ENCODE data around the gene MSANTD1. TPM values are rescaled to one million over a fixed set of nuclear protein-coding genes. Genes with fewer than 3 reads are reported as not detected.

The MSANTD1 gene
- total and polyA plus RNA-seq, 9 donors = 0.15 to 1.4 (median 0.87) TPM

- peak in 2 of 5 donors; percentile 14 to 31 for DNase-seq
- Histone ChIP-seq H3K4me1 (ENCODE audit: insufficient read depth) (peaks cover 2% of the 10 kb centered on the region), H3K27me3 (no peaks in the 10 kb centered on the region), H3K4me3 (no peak overlapping the region), H3K36me3 (no peaks in the 10 kb centered on the region), H3K27ac (no peak overlapping the region), H3K9me3 (no peaks in the 10 kb centered on the region)
- intact Hi-C loops (cut with DNase I) = no loop called here
- 70 to 76% (median 70%) methylated on average over 26 to 38 of the region's 38 CpGs for WGBS, 3 donors
- TF ChIP-seq POLR2A (IDR thresholded peaks at IDR 0.05) (no peak), EP300 (IDR thresholded peaks at IDR 0.05) (no peak), CTCF (IDR thresholded peaks at IDR 0.05) (no peak)
These were observed 36.8 kb downstream of the MSANTD1 start for GRCh38 chr4:3285558-3286334.

DNA sequence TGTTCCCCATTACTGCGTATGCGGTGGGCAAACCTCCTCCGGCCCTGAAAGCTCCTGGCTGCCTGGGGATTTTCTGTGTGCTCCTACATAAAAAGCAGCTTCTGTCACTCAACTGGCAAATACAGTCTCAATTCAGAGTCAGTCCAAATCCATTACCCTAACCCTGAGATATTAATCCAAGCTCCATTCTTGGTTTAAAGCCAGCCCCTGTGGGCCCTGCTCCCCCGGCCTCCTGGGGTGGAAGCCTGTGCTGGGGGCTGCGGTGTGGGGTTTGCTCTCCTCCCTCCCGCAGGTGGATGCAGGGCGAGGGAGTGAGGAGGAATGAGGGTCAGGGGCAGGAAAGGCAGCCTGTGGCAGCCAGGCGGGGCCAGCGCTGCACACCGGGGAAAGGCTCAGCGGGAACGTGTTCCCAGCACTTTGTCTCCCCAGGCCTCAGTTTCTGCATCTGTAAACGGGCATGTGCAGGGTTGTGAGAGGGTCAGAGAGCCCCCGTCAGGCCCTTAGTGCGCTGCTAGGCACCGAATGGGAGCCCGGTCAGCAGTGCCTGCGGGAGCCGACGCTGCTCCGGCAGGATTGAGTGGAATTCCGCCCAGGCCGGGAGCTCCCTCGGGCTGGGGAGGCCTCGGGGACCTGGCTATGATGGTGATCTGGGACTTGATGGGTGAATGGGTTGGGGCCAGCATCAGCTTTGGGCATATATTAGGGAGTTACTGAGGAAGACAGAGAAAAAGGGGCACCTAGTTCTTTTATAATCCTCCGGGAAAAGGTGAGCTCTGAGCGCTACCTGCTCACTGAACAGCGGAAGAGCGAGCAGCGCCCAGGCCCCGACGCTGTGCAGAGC lies 37.6 kb downstream of the MSANTD1 start:
- intact Hi-C loops (cut with DNase I) = no loop called here
- H3K27ac ChIP-seq = no peak overlapping the region
- no peaks in the 10 kb centered on the region for H3K27me3 ChIP-seq
- peaks cover 5% of the 10 kb centered on the region for H3K4me1 ChIP-seq (ENCODE audit: insufficient read depth)
- DNase-seq = peak in 2 of 5 donors; percentile 12 to 29
- TF ChIP-seq EP300 (IDR thresholded peaks at IDR 0.05) (no peak), CTCF (IDR thresholded peaks at IDR 0.05) (no peak), POLR2A (IDR thresholded peaks at IDR 0.05) (no peak)
- no peak overlapping the region for H3K4me3 ChIP-seq
- H3K36me3 ChIP-seq = no peaks in the 10 kb centered on the region
- H3K9me3 ChIP-seq = no peaks in the 10 kb centered on the region
- WGBS, 3 donors = 41 to 56% (median 50%) methylated on average over 31 to 32 of the region's 32 CpGs

DNA sequence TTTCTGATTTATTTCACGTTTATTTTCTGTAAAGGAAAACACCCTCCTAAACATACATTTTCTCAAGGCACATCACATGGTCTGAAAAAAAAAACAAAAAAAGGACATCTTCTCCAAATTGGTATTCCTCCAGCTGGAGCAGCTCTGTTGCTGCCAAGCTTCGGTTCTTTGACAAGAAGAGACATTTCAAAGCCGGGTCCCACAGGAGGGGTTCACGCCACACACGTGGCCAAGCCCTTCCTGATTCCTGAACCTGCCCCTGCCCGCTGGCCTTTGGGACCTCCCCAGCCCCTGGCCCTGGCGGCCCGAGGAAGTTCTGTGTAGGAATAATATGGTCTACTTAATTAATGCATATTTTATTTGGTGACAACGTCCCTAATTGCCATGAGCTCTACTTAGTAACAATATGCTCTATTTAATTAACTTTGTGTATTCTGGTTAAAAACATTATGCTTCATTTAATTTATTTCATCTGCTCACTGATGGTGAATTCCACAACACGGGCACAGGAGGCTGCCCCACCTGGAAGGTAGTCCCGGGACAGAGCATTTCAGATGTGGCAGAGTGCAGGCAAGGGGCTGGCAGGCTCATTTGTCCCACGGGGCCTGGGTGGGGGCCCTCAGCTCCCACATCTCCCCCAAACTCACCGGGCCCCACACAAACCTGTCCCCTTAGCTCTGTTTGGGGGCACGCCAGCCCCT lies 38.5 kb downstream of the MSANTD1 start:
- Histone ChIP-seq H3K4me3 (no peak overlapping the region), H3K4me1 (ENCODE audit: insufficient read depth) (peaks cover 5% of the 10 kb centered on the region)

More for the DNA sequence above, 38.5 kb downstream of the MSANTD1 start:
- no peak overlapping the region for H3K27ac ChIP-seq
- intact Hi-C loops (cut with DNase I) = no loop called here
- DNase-seq = peak in 1 of 5 donors; percentile 30
- 25 to 36% (median 28%) methylated on average over 14 of the region's 14 CpGs for WGBS, 3 donors
- TF ChIP-seq CTCF (IDR thresholded peaks at IDR 0.05) (no peak), EP300 (IDR thresholded peaks at IDR 0.05) (no peak), POLR2A (IDR thresholded peaks at IDR 0.05) (no peak)
- H3K36me3 ChIP-seq = no peaks in the 10 kb centered on the region
- H3K27me3 ChIP-seq = no peaks in the 10 kb centered on the region
- H3K9me3 ChIP-seq = no peaks in the 10 kb centered on the region

Data from ovary (tissue), 9 donors.